Naive B cell (primary cell): ENCODE data around the gene NLRC5. TPM values are rescaled to one million over a fixed set of nuclear protein-coding genes. Genes with fewer than 3 reads are reported as not detected.
A peak's percentile ranks its signal among the peaks of the same experiment; 100 is the strongest.
"Not testable (repeated sequence)": the region's sequence is repeated elsewhere in the genome, so short reads cannot be mapped to it uniquely, and the experiment has no call there.

Experiments used
- ATAC-seq, 2 donors: fragments of 150-1000 bp; cut with Tn5 transposase; 2 replicates each; pipeline ENCODE4 v1.10.0; 2021; ENCODE audit warnings: low read depth in 2 of 2, mild to moderate bottlenecking in 2 of 2, moderate library complexity in 2 of 2
- DNase-seq: peaks from one replicate; pipeline ENCODE4 v3.0.0; 2022
- H3K27ac Mint-ChIP-seq, 6 donors: one replicate each; pipeline ENCODE4 v1.8.0; 2020 to 2022; ENCODE audit warnings: mild to moderate bottlenecking in 6 of 6, mixed read lengths in 6 of 6, moderate library complexity in 5 of 6, inconsistent platforms in 2 of 6
- H3K27me3 Mint-ChIP-seq, 3 donors: one replicate each; pipeline ENCODE4 v1.8.0; 2021 to 2022; ENCODE audit warnings: mixed read lengths in 3 of 3, mild to moderate bottlenecking in 1 of 3
- H3K36me3 Mint-ChIP-seq, 2 donors: one replicate each; pipeline ENCODE4 v1.8.0; 2020 to 2022; ENCODE audit warnings: mixed read lengths in 2 of 2, inconsistent platforms in 1 of 2, mild to moderate bottlenecking in 1 of 2
- H3K4me1 Mint-ChIP-seq, 3 donors: one replicate each; pipeline ENCODE4 v1.8.0; 2020 to 2022; ENCODE audit warnings: mixed read lengths in 3 of 3, inconsistent platforms in 1 of 3, mild to moderate bottlenecking in 1 of 3, moderate library complexity in 1 of 3
- H3K4me3 Mint-ChIP-seq, 8 donors: one replicate each; pipeline ENCODE4 v1.8.0; 2020 to 2022; ENCODE audit warnings: mild to moderate bottlenecking in 8 of 8, mixed read lengths in 8 of 8, moderate library complexity in 8 of 8, inconsistent platforms in 2 of 8
- H3K9me3 Mint-ChIP-seq, 7 donors: one replicate each; pipeline ENCODE4 v1.8.0; 2020 to 2022; ENCODE audit warnings: mixed read lengths in 7 of 7, mild to moderate bottlenecking in 5 of 7, inconsistent platforms in 2 of 7, moderate library complexity in 1 of 7
- polyA plus RNA-seq, 6 donors: library from polyadenylated mRNA; unstranded; fragments of 300-500 nt; fragmentation: Illumina TruSeq; gene quantifications; one replicate each; pipeline ENCODE4 v1.2.3, GENCODE V29; 2021; ENCODE audit warnings: low read depth in 6 of 6

The NLRC5 gene
- polyA plus RNA-seq, 6 donors from 2014 or later = 2.9 to 42.9 (median 29.9) TPM

GRCh38 chr16:56969769-56970168 lies 19.6 kb upstream of the NLRC5 start:
- no peak for DNase-seq
- no peaks in the 10 kb centered on the region for H3K27me3 Mint-ChIP-seq
- ATAC-seq = no peak
- H3K9me3 Mint-ChIP-seq = no peaks in the 10 kb centered on the region
- H3K27ac Mint-ChIP-seq = peak overlapping the region in 3 of 6 donors; percentile 42 to 94 (median 44)
- no peak overlapping the region for H3K4me3 Mint-ChIP-seq
- H3K4me1 Mint-ChIP-seq = peaks cover 46 to 60% (median 51%) of the 10 kb centered on the region in 3 donors
- H3K36me3 Mint-ChIP-seq = no peaks in the 10 kb centered on the region

GRCh38 chr16:56970934-56971767 lies 18.2 kb upstream of the NLRC5 start:
- DNase-seq = peak; percentile 76
- H3K36me3 Mint-ChIP-seq = no peaks in the 10 kb centered on the region

GRCh38 chr16:56971768-56972043 lies 17.7 kb upstream of the NLRC5 start:
- Mint-ChIP-seq H3K27me3 (no peaks in the 10 kb centered on the region), H3K4me3 (peak overlapping the region in 3 of 8 donors; percentile 42 to 74 (median 60)), H3K36me3 (no peaks in the 10 kb centered on the region), H3K4me1 (peaks cover 50 to 60% (median 56%) of the 10 kb centered on the region in 3 donors), H3K27ac (peak overlapping the region; percentile 94 to 99 (median 97)), H3K9me3 (no peaks in the 10 kb centered on the region)
- no peak for DNase-seq
- ATAC-seq = no peak

More at GRCh38 chr16:56970934-56971767, 18.2 kb upstream of the NLRC5 start:
- peak; percentile 91 to 94 for ATAC-seq
- H3K4me3 Mint-ChIP-seq = peak overlapping the region; percentile 1 to 74 (median 56)
- H3K27ac Mint-ChIP-seq = peak overlapping the region; percentile 94 to 99 (median 97)
- H3K9me3 Mint-ChIP-seq = no peaks in the 10 kb centered on the region
- no peaks in the 10 kb centered on the region for H3K27me3 Mint-ChIP-seq
- peaks cover 46 to 61% (median 51%) of the 10 kb centered on the region in 3 donors for H3K4me1 Mint-ChIP-seq

- no peaks in the 10 kb centered on the region for H3K9me3 Mint-ChIP-seq
- peak overlapping the region in 4 of 8 donors; percentile 23 to 59 (median 37) for H3K4me3 Mint-ChIP-seq
- peaks cover 51 to 62% (median 57%) of the 10 kb centered on the region in 3 donors for H3K4me1 Mint-ChIP-seq
- H3K27me3 Mint-ChIP-seq = no peaks in the 10 kb centered on the region
- DNase-seq (no peak), ATAC-seq (no peak)
- peak overlapping the region in 5 of 6 donors; percentile 85 to 99 (median 94) for H3K27ac Mint-ChIP-seq
- no peaks in the 10 kb centered on the region for H3K36me3 Mint-ChIP-seq
Observed at GRCh38 chr16:56972403-56973293, 16.7 kb upstream of the NLRC5 start.

GRCh38 chr16:56973294-56973689 lies 16.1 kb upstream of the NLRC5 start:
- peak overlapping the region; percentile 47 to 94 (median 87) for H3K27ac Mint-ChIP-seq
- no peaks in the 10 kb centered on the region for H3K9me3 Mint-ChIP-seq
- H3K4me3 Mint-ChIP-seq = peak overlapping the region in 5 of 8 donors; percentile 21 to 80 (median 67)
- no peaks in the 10 kb centered on the region for H3K27me3 Mint-ChIP-seq
- no peak for ATAC-seq
- DNase-seq = no peak
- H3K36me3 Mint-ChIP-seq = no peaks in the 10 kb centered on the region
- H3K4me1 Mint-ChIP-seq = peaks cover 51 to 67% (median 57%) of the 10 kb centered on the region in 3 donors

- peak overlapping the region in 4 of 8 donors; percentile 20 to 80 (median 56) for H3K4me3 Mint-ChIP-seq
Observed at GRCh38 chr16:56973899-56974298, 15.5 kb upstream of the NLRC5 start.

GRCh38 chr16:56974549-56975300 lies 14.6 kb upstream of the NLRC5 start:
- H3K4me1 Mint-ChIP-seq = peaks cover 45 to 78% (median 65%) of the 10 kb centered on the region in 3 donors
- DNase-seq = no peak
- ATAC-seq = no peak
- peak overlapping the region in 2 of 8 donors; percentile 26 to 39 for H3K4me3 Mint-ChIP-seq
- H3K27me3 Mint-ChIP-seq = no peaks in the 10 kb centered on the region
- no peaks in the 10 kb centered on the region for H3K9me3 Mint-ChIP-seq
- peak overlapping the region in 4 of 6 donors; percentile 31 to 94 (median 66) for H3K27ac Mint-ChIP-seq
- no peaks in the 10 kb centered on the region for H3K36me3 Mint-ChIP-seq

More at GRCh38 chr16:56973899-56974298, 15.5 kb upstream of the NLRC5 start:
- H3K9me3 Mint-ChIP-seq, H3K27me3 Mint-ChIP-seq, ATAC-seq, H3K36me3 Mint-ChIP-seq: not testable (repeated sequence)
- DNase-seq = peak; percentile 50
- H3K27ac Mint-ChIP-seq = peak overlapping the region; percentile 8 to 94 (median 83)
- H3K4me1 Mint-ChIP-seq = peaks cover 50 to 70% (median 57%) of the 10 kb centered on the region in 3 donors

GRCh38 chr16:56975714-56976113 lies 13.6 kb upstream of the NLRC5 start:
- Mint-ChIP-seq H3K4me3 (peak overlapping the region in 4 of 8 donors; percentile 8 to 81 (median 16)), H3K4me1 (peaks cover 54 to 84% (median 75%) of the 10 kb centered on the region in 3 donors), H3K27me3 (no peaks in the 10 kb centered on the region), H3K36me3 (no peaks in the 10 kb centered on the region), H3K9me3 (no peaks in the 10 kb centered on the region), H3K27ac (peak overlapping the region in 5 of 6 donors; percentile 21 to 94 (median 56))
- DNase-seq (no peak), ATAC-seq (no peak)

- Mint-ChIP-seq H3K4me1 (peaks cover 58 to 84% (median 77%) of the 10 kb centered on the region in 3 donors), H3K36me3 (no peaks in the 10 kb centered on the region), H3K9me3 (no peaks in the 10 kb centered on the region), H3K27me3 (no peaks in the 10 kb centered on the region), H3K27ac (peak overlapping the region in 4 of 6 donors; percentile 49 to 76 (median 66)), H3K4me3 (no peak overlapping the region)
- DNase-seq (no peak), ATAC-seq (no peak)
Observed at GRCh38 chr16:56977216-56977615, 12.1 kb upstream of the NLRC5 start.

GRCh38 chr16:56977823-56978430 lies 11.4 kb upstream of the NLRC5 start:
- H3K36me3 Mint-ChIP-seq = no peaks in the 10 kb centered on the region
- ATAC-seq = no peak
- peak overlapping the region in 2 of 6 donors; percentile 61 to 76 for H3K27ac Mint-ChIP-seq
- H3K27me3 Mint-ChIP-seq = no peaks in the 10 kb centered on the region
- peaks cover 65 to 84% (median 77%) of the 10 kb centered on the region in 3 donors for H3K4me1 Mint-ChIP-seq
- H3K9me3 Mint-ChIP-seq = no peaks in the 10 kb centered on the region
- DNase-seq = no peak
- peak overlapping the region in 1 of 8 donors; percentile 36 for H3K4me3 Mint-ChIP-seq

- no peaks in the 10 kb centered on the region for H3K9me3 Mint-ChIP-seq
- DNase-seq (no peak), ATAC-seq (no peak)
- H3K4me1 Mint-ChIP-seq = peaks cover 58 to 72% (median 69%) of the 10 kb centered on the region in 3 donors
- peak overlapping the region in 1 of 6 donors; percentile 86 for H3K27ac Mint-ChIP-seq
- no peaks in the 10 kb centered on the region for H3K27me3 Mint-ChIP-seq
- H3K36me3 Mint-ChIP-seq = peaks cover 0 to 4% of the 10 kb centered on the region in 2 donors
- H3K4me3 Mint-ChIP-seq = peak overlapping the region in 3 of 8 donors; percentile 45 to 85 (median 67)
Observed at GRCh38 chr16:56980201-56980535, 9.2 kb upstream of the NLRC5 start.
